Thyroid gland (tissue), 4 donors: ENCODE data around the gene BDH1. TPM values are rescaled to one million over a fixed set of nuclear protein-coding genes. Genes with fewer than 3 reads are reported as not detected.

Experiments
- DNase-seq, 2 donors: peaks; one replicate each; pipeline ENCODE4 v3.0.0-alpha.2; 2019
- H3K27ac ChIP-seq, 3 donors: fragments of 200-600 bp; sonication (generic); 1 replicate in 2 of 3; 2 replicates in 1 of 3; pipeline ENCODE4 v1.5.1; 2016 to 2019; ENCODE audit warnings: mild to moderate bottlenecking in 1 of 3, moderate library complexity in 1 of 3
- H3K27me3 ChIP-seq: fragments of 200-600 bp; sonication (generic); one replicate; pipeline ENCODE4 v1.5.1; 2019
- H3K36me3 ChIP-seq, 2 donors: fragments of 200-600 bp; sonication (generic); one replicate each; pipeline ENCODE4 v1.5.1; 2016 to 2019
- H3K4me1 ChIP-seq, 2 donors: fragments of 200-600 bp; sonication (generic); one replicate each; pipeline ENCODE4 v1.5.1; 2017 to 2019
- H3K4me3 ChIP-seq, 3 donors: fragments of 200-600 bp; sonication (generic); replicated peaks in 1 of 3; 1 replicate in 2 of 3; 2 replicates in 1 of 3; pipeline ENCODE4 v1.5.1; 2016; ENCODE audit warnings: mild to moderate bottlenecking in 1 of 3
- H3K9me3 ChIP-seq: fragments of 200-600 bp; sonication (generic); one replicate; pipeline ENCODE4 v1.5.1; 2017
- CTCF ChIP-seq, 6 experiments: fragments of 200-600 bp in 3 of 6; fragments of 450-650 bp in 3 of 6; sonication (generic) in 3 of 6; IDR thresholded peaks; one replicate each; pipeline ENCODE4 v1.5.1; 2016 to 2019; ENCODE audit warnings: antibody characterized with exemption in 6 of 6, mild to moderate bottlenecking in 2 of 6, inconsistent platforms in 1 of 6, moderate library complexity in 1 of 6
- POLR2A ChIP-seq, 2 donors: fragments of 450-650 bp; IDR thresholded peaks; one replicate each; pipeline ENCODE4 v1.6.1; 2017; ENCODE audit warnings: antibody characterized with exemption in 2 of 2, mild to moderate bottlenecking in 2 of 2, moderate library complexity in 1 of 2
- WGBS, 2 donors: methylation state at CpG; one replicate each; pipeline ENCODE4 v1.1.5; 2017; 5-methylcytosine and 5-hydroxymethylcytosine counted together
- intact Hi-C: fragments of 100-400 bp; cut with DNase I; formaldehyde crosslinking; loops from one replicate; pipeline ENCODE4 v1.15.1; 2023
- total RNA-seq, 4 donors: library from RNA; depleted of rRNA; stranded (reverse); fragments of >200 nt; gene quantifications; one replicate each; pipeline ENCODE4 v1.2.3, GENCODE V29; 2016

The BDH1 gene
- total RNA-seq, 4 donors from 2014 or later = 37.1 to 83.1 (median 57.8) TPM

DNA sequence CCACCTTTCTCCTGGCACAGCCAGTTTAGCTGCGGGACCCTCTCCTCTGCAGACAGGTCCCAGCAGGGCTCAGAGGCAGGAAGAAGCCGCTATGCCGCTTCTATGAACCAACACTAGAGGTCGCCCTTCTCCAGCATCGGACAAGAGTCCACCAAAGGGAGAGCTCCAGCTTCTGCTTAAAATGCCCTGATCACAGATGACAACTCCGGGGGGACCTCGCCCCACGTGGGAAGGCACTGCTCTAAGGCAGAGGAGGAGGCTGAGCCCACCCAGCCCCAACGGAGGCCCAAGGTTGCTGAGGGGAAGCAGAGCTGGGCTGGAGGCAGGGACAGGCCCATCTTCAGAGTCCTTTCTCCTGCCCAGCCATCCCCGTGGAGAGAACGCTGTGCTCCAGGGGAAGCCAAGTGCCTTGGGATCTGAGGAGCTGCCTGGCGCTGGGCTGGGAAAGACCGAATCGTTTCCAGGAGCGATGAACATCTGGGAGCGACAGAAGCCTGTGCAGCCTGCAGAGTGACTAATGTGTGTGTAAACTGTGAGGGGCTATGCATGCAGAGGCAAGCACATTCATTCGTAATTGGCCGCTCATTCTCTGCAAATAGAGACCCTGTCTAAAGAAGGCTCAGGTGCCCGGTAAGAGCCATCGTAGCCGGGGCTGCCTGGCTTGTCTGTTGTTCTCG lies 43.5 kb upstream of the BDH1 start:
- intact Hi-C loops = no loop called here
- Histone ChIP-seq H3K27me3 (no peaks in the 10 kb centered on the region), H3K36me3 (no peaks in the 10 kb centered on the region), H3K9me3 (no peaks in the 10 kb centered on the region), H3K27ac (peak overlapping the region in 2 of 3 donors; percentile 16 to 30), H3K4me1 (peaks cover 13 to 23% of the 10 kb centered on the region in 2 donors), H3K4me3 (no peak overlapping the region)
- DNase-seq = peak; percentile 69 to 78
- peak; percentile 73 to 89 (median 80) for TF ChIP-seq CTCF (IDR thresholded peaks at IDR 0.05)
- TF ChIP-seq POLR2A (IDR thresholded peaks at IDR 0.05) = no peak
- WGBS, 2 donors = 19 to 23% methylated on average over 16 to 22 of the region's 22 CpGs

DNA sequence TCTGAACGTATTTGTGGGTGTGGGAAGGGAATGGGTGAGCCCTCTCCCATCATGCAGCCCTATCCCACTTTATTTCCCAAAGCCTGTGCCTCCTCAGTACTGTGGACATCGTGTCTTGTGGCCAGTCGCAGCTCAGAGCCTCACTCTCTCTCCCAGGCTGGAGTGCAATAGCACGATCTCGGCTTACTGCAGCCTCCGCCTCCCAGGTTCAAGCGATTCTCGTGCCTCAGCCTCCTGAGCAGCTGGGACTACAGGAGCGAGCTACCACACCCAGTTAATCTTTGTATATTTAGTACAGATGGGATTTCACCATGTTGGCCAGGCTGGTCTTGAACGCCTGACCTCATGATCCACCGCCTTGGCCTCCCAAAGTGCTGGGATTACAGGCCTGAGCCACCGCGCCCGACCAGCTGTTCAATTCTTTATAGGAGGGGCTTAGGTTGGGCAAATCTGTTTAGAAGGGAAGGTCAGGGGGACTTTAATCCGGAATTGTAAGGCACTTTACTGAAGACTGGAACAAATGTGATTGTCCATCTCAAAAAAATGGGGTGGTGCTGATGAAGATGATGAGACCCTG lies 42.7 kb upstream of the BDH1 start:
- no peak for DNase-seq
- intact Hi-C loops = no loop called here
- WGBS, 2 donors = 80 to 82% methylated on average over 15 of the region's 15 CpGs
- Histone ChIP-seq H3K4me3 (no peak overlapping the region), H3K27ac (no peak overlapping the region), H3K9me3 (no peaks in the 10 kb centered on the region), H3K4me1 (peaks cover 13 to 23% of the 10 kb centered on the region in 2 donors), H3K27me3 (no peaks in the 10 kb centered on the region), H3K36me3 (no peaks in the 10 kb centered on the region)
- no peak for TF ChIP-seq POLR2A (IDR thresholded peaks at IDR 0.05)
- TF ChIP-seq CTCF (IDR thresholded peaks at IDR 0.05) = no peak

GRCh38 chr3:197597335-197597734 lies 41.6 kb upstream of the BDH1 start:
- intact Hi-C loops = no loop called here

DNA sequence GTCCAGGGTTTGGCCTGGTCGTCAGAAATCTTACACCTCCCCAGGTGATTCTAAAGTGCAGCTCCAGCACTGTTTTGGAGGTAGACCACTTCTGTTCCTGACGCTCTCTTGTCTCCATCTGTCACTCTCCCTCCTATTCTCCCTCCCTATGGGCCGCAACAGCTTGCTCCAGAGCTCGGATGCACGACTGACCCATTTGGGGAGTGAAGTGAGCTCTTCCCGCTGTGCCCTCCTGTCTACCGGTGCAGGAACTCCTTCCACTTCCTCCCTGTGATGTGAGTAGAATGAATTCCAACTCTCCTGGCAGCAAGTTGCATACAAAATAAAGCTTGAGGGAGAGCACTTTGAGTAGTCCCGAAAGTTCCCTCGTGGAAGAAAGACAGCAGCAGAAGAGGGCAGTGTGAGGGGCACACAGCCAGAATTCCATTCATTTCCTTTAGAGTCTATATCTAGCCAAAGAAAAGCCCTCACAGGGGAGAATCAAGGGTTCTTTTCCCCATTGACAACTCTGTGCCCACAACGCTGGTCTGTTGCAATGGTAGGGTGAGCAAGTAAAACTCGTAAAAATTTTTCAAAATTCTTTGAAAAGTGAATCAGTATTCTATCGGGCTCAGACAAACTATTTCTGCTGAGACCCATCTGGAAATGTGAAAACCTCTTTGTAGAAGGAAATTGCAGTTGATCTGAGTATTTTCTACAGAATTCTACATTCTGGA lies 39.9 kb upstream of the BDH1 start:
- TF ChIP-seq POLR2A (IDR thresholded peaks at IDR 0.05) (no peak), CTCF (IDR thresholded peaks at IDR 0.05) (no peak)
- no peak overlapping the region for H3K27ac ChIP-seq
- no peak for DNase-seq
- intact Hi-C loops = no loop called here
- no peaks in the 10 kb centered on the region for H3K9me3 ChIP-seq
- H3K4me1 ChIP-seq = peaks cover 8 to 11% of the 10 kb centered on the region in 2 donors
- H3K36me3 ChIP-seq = no peaks in the 10 kb centered on the region
- H3K4me3 ChIP-seq = no peak overlapping the region
- WGBS, 2 donors = 59 to 62% methylated on average over 12 of the region's 12 CpGs
- no peaks in the 10 kb centered on the region for H3K27me3 ChIP-seq

More at GRCh38 chr3:197597335-197597734, 41.6 kb upstream of the BDH1 start:
- no peaks in the 10 kb centered on the region for H3K9me3 ChIP-seq
- H3K4me1 ChIP-seq = peaks cover 13 to 21% of the 10 kb centered on the region in 2 donors
- no peak for DNase-seq
- H3K36me3 ChIP-seq = no peaks in the 10 kb centered on the region
- TF ChIP-seq CTCF (IDR thresholded peaks at IDR 0.05) (no peak), POLR2A (IDR thresholded peaks at IDR 0.05) (no peak)
- H3K27ac ChIP-seq = no peak overlapping the region
- no peak overlapping the region for H3K4me3 ChIP-seq
- WGBS, 2 donors = 76 to 82% methylated on average over 4 of the region's 4 CpGs
- H3K27me3 ChIP-seq = no peaks in the 10 kb centered on the region

GRCh38 chr3:197593046-197593380 lies 37.2 kb upstream of the BDH1 start:
- Histone ChIP-seq H3K4me3 (no peak overlapping the region), H3K4me1 (peaks cover 0 to 5% of the 10 kb centered on the region in 2 donors), H3K36me3 (no peaks in the 10 kb centered on the region), H3K9me3 (no peaks in the 10 kb centered on the region), H3K27me3 (no peaks in the 10 kb centered on the region), H3K27ac (no peak overlapping the region)
- DNase-seq = no peak
- WGBS, 2 donors = 83 to 92% methylated on average over 9 of the region's 9 CpGs
- intact Hi-C loops = no loop called here
- TF ChIP-seq POLR2A (IDR thresholded peaks at IDR 0.05) (no peak), CTCF (IDR thresholded peaks at IDR 0.05) (no peak)
